Body of pancreas (tissue), 4 donors: ENCODE data around the gene SULT2A1.

Experiments
- POLR2A ChIP-seq, 3 donors: fragments of 450-650 bp; IDR thresholded peaks; one replicate each; pipeline ENCODE4 v1.6.1; 2016; ENCODE audit warnings: antibody characterized with exemption in 3 of 3, mild to moderate bottlenecking in 2 of 3
- TF ChIP-seq, protein P1 (sequence below), 7 experiments: fragments of 450-650 bp in 4 of 7; fragments of 200-600 bp in 3 of 7; sonication (generic) in 3 of 7; IDR thresholded peaks; one replicate each; pipeline ENCODE4 v1.5.1; 2016 to 2019; ENCODE audit warnings: antibody characterized with exemption in 7 of 7

DNA sequence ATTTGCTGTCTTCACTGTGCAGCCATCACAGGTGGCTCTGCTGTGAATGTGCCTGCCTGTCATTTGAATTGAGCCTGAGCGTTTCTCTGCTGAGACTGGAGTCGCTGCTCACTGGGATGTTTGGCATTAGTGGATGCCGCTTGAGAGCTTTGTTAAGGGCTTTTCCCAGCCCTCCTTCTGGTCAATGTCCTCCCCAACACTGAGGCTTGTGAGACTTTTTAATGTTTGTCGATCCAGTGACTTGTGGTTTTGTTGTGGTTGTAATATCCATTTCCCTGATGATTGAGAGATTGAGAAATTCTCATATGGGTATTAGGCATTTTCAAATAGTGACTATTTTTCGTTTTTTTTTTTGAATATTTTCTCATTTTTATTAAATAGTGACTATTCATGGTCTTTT, 24.5 kb downstream of the SULT2A1 start:
- TF ChIP-seq, protein P1, sequence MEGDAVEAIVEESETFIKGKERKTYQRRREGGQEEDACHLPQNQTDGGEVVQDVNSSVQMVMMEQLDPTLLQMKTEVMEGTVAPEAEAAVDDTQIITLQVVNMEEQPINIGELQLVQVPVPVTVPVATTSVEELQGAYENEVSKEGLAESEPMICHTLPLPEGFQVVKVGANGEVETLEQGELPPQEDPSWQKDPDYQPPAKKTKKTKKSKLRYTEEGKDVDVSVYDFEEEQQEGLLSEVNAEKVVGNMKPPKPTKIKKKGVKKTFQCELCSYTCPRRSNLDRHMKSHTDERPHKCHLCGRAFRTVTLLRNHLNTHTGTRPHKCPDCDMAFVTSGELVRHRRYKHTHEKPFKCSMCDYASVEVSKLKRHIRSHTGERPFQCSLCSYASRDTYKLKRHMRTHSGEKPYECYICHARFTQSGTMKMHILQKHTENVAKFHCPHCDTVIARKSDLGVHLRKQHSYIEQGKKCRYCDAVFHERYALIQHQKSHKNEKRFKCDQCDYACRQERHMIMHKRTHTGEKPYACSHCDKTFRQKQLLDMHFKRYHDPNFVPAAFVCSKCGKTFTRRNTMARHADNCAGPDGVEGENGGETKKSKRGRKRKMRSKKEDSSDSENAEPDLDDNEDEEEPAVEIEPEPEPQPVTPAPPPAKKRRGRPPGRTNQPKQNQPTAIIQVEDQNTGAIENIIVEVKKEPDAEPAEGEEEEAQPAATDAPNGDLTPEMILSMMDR (IDR thresholded peaks at IDR 0.05): no peak
- no peak for TF ChIP-seq POLR2A (IDR thresholded peaks at IDR 0.05)
